Mesothelial cell of epicardium (in vitro differentiated cells): ENCODE data around the gene NLRP1. TPM values are rescaled to one million over a fixed set of nuclear protein-coding genes. Genes with fewer than 3 reads are reported as not detected.

Experiments used
- DNase-seq, 2 experiments: peaks; one replicate each; pipeline ENCODE4 v3.0.0; 2021; ENCODE audit warnings: low spot score in 2 of 2; ENCODE audit not compliant: unreplicated experiment in 2 of 2
- H3K27ac Mint-ChIP-seq: 2 replicates; pipeline ENCODE4 v1.8.0; 2021; ENCODE audit warnings: mixed read lengths
- H3K27me3 Mint-ChIP-seq: 2 replicates; pipeline ENCODE4 v1.8.0; 2021; ENCODE audit warnings: low read depth, mixed read lengths
- H3K36me3 Mint-ChIP-seq: 2 replicates; pipeline ENCODE4 v1.8.0; 2021; ENCODE audit warnings: mixed read lengths
- H3K4me1 Mint-ChIP-seq: 2 replicates; pipeline ENCODE4 v1.8.0; 2021; ENCODE audit warnings: mixed read lengths
- H3K4me3 Mint-ChIP-seq: 2 replicates; pipeline ENCODE4 v1.8.0; 2021; ENCODE audit warnings: mild to moderate bottlenecking, moderate library complexity, mixed read lengths
- H3K9me3 Mint-ChIP-seq: 2 replicates; pipeline ENCODE4 v1.8.0; 2021; ENCODE audit warnings: mixed read lengths
- CTCF ChIP-seq: fragments of 200-600 bp; sonication (generic); IDR thresholded peaks from one replicate; pipeline ENCODE4 v1.5.0; 2021; ENCODE audit warnings: antibody characterized with exemption; ENCODE audit not compliant: unreplicated experiment
- total RNA-seq: library from RNA; stranded (reverse); gene quantifications from 3 replicates; pipeline ENCODE4 v1.2.1, GENCODE V29; 2021

The NLRP1 gene
- total RNA-seq, 1 donor from 2014 or later: 37.1 TPM

- DNase-seq: no peak
- H3K9me3 Mint-ChIP-seq: no peaks in the 10 kb centered on the region
- no peaks in the 10 kb centered on the region for H3K36me3 Mint-ChIP-seq
- TF ChIP-seq CTCF: no peak
- H3K27me3 Mint-ChIP-seq: peaks cover 2% of the 10 kb centered on the region
- H3K27ac Mint-ChIP-seq: no peak overlapping the region
- no peaks in the 10 kb centered on the region for H3K4me1 Mint-ChIP-seq
- no peak overlapping the region for H3K4me3 Mint-ChIP-seq
Observed at GRCh38 chr17:5585836-5586521, 1.7 kb upstream of the NLRP1 start.

GRCh38 chr17:5585287-5585794 lies 1.0 kb upstream of the NLRP1 start:
- Mint-ChIP-seq H3K9me3 (no peaks in the 10 kb centered on the region), H3K36me3 (no peaks in the 10 kb centered on the region), H3K4me3 (no peak overlapping the region), H3K27me3 (peaks cover 2% of the 10 kb centered on the region), H3K4me1 (no peaks in the 10 kb centered on the region), H3K27ac (no peak overlapping the region)
- no peak for TF ChIP-seq CTCF
- no peak for DNase-seq

- no peak overlapping the region for H3K27ac Mint-ChIP-seq
- H3K4me1 Mint-ChIP-seq: no peaks in the 10 kb centered on the region
- TF ChIP-seq CTCF: no peak
- no peak overlapping the region for H3K4me3 Mint-ChIP-seq
- DNase-seq: no peak
- no peaks in the 10 kb centered on the region for H3K36me3 Mint-ChIP-seq
- H3K27me3 Mint-ChIP-seq: peaks cover 2% of the 10 kb centered on the region
- no peaks in the 10 kb centered on the region for H3K9me3 Mint-ChIP-seq
Observed at GRCh38 chr17:5583426-5584382, 605 bp downstream of the NLRP1 start.

- no peak for DNase-seq
Observed at GRCh38 chr17:5582209-5583185, 1.8 kb downstream of the NLRP1 start.

More at GRCh38 chr17:5582209-5583185, 1.8 kb downstream of the NLRP1 start:
- Mint-ChIP-seq H3K4me3 (no peak overlapping the region), H3K27ac (no peak overlapping the region), H3K27me3 (peaks cover 2% of the 10 kb centered on the region), H3K9me3 (no peaks in the 10 kb centered on the region), H3K36me3 (no peaks in the 10 kb centered on the region), H3K4me1 (no peaks in the 10 kb centered on the region)
- TF ChIP-seq CTCF: no peak
